ENCODE measurements around the gene PCCB.

- TF ChIP-seq CTCF (IDR thresholded peaks at IDR 0.05) (no peak), POLR2A (IDR thresholded peaks at IDR 0.05) (no peak)
These were observed 103.3 kb downstream of the PCCB start for GRCh38 chr3:136353461-136353860.

Measured in right lobe of liver (tissue), 4 donors.